Activated CD8-positive, alpha-beta memory T cell treated with anti-CD3 and anti-CD28 coated beads, Interleukin-2, amount 50 U/mL, for 4 hours (primary cell): ENCODE measurements around the gene FHL1.
"Not testable (repeated sequence)": the region's sequence is repeated elsewhere in the genome, so short reads cannot be mapped to it uniquely, and the experiment has no call there.

Source experiments
- DNase-seq: peaks from one replicate; pipeline ENCODE4 v3.0.0-alpha.2; 2020

FHL1 gene

DNA sequence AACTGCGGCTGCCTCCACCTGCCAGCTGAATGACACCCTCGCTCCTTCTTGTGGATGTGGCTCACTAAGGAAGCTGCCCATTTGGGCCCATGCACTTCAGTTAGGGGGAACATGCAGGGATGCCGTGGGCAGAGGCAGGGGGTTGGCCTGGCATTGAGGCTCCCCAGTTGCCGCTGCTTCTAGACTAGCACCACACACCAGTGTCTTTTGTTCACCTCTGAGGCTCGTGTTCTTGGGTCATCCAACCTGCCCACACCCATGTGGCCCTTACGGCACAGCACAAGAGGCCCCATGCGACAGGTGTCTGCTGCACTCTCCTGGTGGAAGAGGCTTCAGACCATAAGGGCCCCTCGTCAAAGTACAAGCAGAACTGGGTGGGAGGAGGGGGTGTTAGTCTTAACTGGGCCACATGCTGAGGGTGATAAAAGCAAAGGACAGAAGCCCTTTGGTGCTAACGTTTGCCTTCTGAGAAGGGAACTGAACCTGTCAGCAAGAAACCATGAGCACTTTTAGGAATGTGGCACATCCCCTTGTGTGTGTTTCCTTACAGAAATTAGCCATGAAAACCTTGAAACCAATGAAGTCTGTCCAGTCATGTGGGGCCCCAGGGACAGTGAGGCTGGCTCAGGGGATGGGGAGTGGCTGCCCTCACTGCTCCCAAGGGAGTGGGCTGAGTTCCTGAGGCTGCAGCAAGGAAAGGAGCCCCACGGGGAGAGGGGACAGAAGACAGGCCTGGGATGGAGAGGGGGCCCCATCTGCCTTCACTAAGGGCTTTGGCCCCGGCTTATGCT is 64.6 kb downstream of the FHL1 start:
- no peak for DNase-seq

DNA sequence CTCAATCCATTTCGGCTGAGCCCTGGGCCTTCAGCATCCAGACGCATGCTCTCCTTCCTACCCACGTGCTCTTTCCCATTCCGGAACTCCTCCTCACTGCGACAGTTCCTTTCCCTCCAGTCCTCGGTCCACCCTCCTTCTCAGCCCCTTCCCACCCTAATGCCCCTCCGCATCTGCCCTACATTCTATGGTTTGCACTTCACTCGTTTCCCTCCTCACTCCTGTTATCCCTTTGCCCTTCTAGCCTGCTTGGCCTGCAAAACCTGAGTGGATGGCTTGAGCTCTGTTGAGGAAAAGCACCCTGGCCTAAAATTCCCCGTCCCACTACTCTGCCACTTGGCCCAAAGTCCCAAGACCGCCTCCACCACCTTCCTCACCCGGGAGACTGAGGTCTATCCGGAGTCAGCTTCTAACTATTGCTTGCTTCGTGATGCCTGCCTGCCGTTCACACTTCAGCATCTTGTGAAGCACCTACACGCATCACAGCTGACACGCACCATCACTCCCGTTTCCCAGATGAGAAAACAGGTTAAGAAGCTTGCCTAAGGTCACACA is 65.3 kb downstream of the FHL1 start:
- no peak for DNase-seq

DNA sequence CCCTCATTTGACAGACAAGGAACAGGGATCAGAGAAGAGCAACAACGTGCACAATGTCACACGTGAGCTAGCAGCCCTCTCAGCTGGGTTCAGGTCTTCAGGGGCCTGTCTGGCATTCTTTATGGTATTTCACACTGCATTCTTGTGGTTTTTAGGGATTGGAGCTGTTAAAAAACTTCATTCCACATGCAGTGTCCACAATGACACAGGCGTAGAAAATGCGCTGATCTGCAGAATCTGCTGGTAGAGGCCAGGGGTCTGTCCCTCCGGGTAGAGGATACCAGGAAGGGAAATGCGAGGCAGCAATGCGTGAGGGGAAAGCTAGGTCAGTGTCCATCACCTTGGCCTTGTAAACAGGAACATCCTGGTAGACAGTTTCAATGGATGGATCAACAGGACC is 67.2 kb downstream of the FHL1 start:
- no peak for DNase-seq

- DNase-seq = no peak
Measured at GRCh38 chrX:136215559-136215958, 68.2 kb downstream of the FHL1 start.

DNA sequence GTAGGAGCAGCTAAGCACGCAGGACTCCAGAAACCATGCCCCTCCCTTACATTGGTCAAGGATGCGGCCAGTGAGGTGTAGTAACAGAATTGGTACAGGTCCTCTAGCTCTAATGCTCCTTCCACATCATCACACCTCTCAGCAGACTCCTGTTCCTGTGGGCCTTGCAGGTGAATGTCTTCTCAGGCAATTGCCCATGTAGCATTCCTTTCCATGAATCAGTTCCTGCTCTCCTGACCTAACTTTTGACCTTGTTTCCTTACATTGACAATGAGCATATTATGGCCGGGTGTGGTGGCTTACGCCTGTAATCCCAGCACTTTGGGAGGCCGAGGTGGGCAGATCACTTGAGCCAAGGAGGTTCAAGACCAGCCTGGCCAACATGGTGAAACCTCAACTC is 72.6 kb downstream of the FHL1 start:
- DNase-seq = no peak

DNA sequence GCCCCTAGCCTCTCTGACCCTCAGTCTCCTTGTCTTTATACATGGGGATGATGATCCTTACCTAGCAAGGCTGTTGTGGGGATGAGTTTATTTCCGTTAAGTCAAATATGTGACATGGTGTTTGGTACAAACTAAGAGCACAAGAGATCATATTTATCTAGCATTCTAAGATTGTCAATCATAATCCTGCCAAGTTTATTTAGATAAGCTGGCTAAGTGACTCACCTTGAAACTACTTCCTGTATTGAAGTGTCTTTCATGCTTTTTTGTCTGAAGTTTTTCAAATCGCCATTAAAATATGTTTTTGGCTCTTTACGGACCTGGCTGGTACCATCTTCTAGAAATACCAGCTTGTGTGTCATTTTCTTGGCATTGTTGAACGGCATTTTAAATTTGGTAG is 73.2 kb downstream of the FHL1 start:
- no peak for DNase-seq

DNA sequence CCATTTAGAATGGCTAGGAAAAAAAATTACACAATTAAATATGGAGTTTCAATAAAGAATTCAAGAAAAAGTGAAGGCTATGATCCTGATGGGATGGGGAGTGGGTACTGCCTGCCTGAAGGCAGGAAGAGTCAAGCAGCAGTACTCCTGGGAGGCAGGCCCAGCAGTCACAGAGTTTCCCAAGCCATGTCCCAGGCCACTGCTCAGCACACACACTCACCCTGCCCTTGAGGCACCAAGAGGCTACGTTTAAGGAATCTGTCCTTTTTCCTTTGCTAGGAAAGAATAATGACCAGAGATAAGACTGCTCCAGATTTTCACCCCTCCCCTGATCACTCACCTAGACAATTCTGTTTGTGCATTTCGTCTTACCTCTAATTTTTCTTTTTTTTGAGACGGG is 73.6 kb downstream of the FHL1 start:
- DNase-seq = no peak

- no peak for DNase-seq
Measured at GRCh38 chrX:136221851-136222513, 74.6 kb downstream of the FHL1 start.

- DNase-seq = no peak
Measured at GRCh38 chrX:136227074-136227473, 79.7 kb downstream of the FHL1 start.

DNA sequence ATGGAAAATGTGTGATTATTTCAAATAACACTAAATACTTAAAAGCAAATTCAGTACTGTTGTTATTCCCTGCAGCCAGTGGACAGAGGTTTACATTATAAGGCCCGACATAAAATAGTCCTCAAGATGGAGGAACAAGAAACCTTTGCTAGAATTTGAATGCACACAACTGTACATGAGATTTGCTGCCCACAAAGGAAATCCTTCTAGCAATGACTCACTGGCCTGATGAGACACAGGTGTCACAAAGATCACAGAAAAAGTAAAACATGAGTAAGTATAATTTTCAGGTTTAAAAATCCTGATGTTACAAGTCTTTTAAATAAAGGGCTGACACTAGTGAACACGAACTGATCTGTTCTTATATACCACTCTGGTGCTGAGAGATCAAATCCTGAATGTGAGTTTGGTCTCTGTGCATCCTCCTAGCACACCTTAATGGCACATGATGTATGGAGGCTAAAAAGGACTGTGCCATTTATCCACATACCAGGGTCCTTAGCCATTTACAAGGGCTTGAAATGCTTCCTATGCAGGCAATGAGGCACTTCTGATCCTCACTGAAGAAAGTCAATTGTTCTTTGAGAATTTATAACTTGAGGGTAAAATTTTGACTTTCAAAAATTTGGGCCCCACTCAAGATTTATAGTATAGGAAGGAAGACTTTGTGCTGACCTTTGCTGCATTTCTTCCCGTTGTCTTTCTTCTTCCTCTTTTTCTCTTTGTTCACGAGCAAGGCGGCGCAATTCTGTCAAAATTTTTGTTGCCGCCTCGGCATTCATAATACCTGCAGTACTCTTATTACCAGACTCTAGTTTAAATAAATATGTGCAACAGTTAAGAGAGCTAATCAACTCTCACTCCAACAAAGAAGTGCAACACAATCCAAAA is 80.9 kb downstream of the FHL1 start:
- DNase-seq = no peak

- no peak for DNase-seq
Measured at GRCh38 chrX:136228839-136229207, 81.5 kb downstream of the FHL1 start.

- DNase-seq = no peak
Measured at GRCh38 chrX:136237074-136237473, 89.7 kb downstream of the FHL1 start.

DNA sequence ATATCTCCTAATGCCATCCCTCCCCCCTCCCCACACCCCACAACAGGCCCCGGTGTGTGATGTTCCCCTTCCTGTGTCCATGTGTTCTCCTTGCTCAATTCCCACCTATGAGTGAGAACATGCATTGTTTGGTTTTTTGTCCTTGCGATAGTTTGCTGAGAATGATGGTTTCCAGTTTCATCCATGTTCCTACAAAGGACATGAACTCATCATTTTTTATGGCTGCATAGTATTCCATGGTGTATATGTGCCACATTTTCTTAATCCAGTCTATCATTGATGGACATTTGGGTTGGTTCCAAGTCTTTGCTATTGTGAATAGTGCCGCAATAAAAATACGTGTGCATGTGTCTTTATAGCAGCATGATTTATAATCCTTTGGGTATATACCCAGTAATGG is 90.5 kb downstream of the FHL1 start:
- not testable (repeated sequence) for DNase-seq

- no peak for DNase-seq
Measured at GRCh38 chrX:136246201-136246600, 98.9 kb downstream of the FHL1 start.

- DNase-seq = peak; percentile 56
Measured at GRCh38 chrX:136250191-136251040, 103.1 kb downstream of the FHL1 start.

DNA sequence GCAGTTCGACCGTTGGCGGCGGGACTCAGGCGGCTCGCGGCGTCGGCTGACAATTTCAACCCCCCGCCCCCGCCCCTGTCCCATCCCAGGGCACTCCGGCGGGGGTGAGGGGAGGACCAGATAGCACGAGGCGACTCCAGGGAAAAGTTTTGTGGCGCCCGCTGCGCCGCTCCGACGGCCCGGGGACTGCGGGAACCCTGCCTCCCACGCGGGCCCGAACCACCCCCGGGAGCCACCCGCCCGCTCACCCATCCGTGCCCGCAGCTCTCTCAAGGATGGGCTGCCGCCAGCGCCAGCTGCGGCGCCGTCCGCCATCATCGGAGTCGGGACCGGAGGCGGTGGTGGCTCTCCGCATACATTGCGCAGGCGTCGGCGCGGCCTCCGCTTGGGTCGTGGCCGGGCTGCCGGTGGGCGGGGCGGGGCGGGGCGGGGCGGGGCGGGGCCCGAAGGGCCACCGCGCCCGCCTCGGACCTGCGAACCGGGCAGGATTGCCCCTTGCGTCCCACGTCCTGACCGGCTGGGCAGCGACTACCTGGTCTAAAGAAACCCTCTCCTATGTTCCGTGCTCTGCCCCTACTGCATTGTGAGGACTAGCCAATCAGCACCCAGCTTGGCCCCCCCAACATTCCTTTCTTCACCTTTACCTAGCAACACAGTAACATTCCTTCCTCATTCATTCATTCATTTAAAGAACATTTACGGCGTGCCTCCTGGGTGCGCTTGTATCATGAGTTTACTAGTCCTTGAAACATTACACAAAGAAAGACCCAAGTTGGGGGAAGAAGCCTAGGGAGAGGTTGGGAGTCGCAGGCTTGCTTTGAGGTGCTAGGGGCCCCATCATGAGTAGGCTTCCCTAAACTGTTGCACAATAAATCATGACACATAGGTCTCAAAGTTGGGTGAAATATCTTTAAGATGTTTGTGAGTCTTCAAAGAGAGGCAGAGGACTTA is 104.0 kb downstream of the FHL1 start, which contains the start of gene MAP7D3:
Gene MAP7D3, minus strand, starts transcription at position 360 of the 951 bp plus-strand sequence. Its CDS starts 42 bp downstream, at position 318.
- peak; percentile 61 for DNase-seq

DNA sequence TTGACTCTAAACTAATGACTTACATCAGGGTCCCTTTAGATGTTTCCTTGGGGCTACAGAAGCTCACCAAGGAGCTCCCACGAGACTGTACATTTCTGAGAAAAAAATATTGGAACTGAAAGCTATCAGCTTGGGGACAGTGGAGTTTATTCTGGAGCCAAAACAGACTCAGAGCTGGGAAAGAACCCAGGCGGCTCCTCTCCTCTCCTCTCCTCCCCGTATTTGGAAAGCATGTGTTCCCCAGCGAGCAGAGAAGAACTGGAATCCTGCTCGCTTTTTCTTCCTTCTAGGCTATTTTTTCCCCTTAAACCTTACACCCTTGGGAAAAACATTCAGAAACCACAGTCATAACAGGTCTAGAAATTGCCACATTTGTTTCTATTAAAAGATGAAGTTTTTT is 108.2 kb downstream of the FHL1 start:
- DNase-seq = no peak

DNA sequence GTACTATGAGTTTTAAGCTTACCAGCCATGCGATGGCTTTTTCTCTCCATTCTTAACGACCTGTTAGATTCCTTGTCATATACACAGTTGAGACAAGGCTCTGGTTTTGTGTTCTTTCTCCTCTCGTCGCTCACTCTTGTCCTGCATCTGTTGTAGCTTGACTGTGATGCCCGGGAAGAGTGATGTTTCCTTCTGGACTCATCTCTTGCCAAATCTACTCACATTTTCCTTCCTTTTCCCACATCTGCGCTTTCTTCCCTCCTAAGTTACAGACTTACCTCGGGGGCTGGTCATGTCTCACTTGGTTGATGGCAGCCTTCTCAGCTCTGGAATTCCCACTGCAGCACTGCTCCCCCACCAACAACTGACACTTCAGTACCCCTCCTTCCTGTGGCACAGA is 108.7 kb downstream of the FHL1 start:
- no peak for DNase-seq

- DNase-seq = no peak
Measured at GRCh38 chrX:136258951-136259350, 111.6 kb downstream of the FHL1 start.

GRCh38 chrX:136259543-136259942 is 112.2 kb downstream of the FHL1 start:
- no peak for DNase-seq

DNA sequence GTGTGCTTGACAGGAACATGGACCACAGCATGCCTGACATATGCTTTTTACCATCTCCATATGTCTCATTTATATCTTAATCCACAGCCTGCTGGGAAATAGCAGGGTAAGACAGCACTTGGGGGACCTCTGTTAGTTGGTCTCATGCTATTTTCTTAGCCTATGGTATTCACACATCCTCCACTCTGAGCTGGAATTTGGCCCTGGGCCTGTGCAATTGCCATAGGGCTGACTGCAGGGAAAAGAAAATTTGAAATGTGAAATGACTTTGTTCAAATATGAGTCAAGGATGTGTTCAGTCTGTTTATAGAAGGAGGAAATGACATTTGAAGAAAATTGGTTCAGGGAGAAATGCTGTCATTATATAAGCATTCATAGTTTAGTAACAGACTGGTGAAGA is 113.4 kb downstream of the FHL1 start:
- no peak for DNase-seq
